ENCODE measurements around the gene UBXN1. TPM values are rescaled to one million over a fixed set of nuclear protein-coding genes. Genes with fewer than 3 reads are reported as not detected.
"Not testable (repeated sequence)": the region's sequence is repeated elsewhere in the genome, so short reads cannot be mapped to it uniquely, and the experiment has no call there.

The UBXN1 gene
- total and polyA plus RNA-seq, 2 donors (not counting 1 experiment from before 2014, with no cell fraction given), result 76.4 to 143 TPM

GRCh38 chr11:62656796-62657429 lies 22.0 kb downstream of the UBXN1 start:
- Histone ChIP-seq H4K20me1 (ENCODE audit: control insufficient read depth, extremely low read depth, insufficient read depth, low read length) (no peaks in the 10 kb centered on the region), H2AFZ (ENCODE audit: low read length) (no peak overlapping the region), H3K9me3 (ENCODE audit: control insufficient read depth, insufficient read depth, low read depth, low read length) (no peaks in the 10 kb centered on the region), H3K9ac (ENCODE audit: insufficient read depth, low read length) (no peak overlapping the region), H3K4me2 (ENCODE audit: extremely low read depth, insufficient read depth, low read length) (no peak overlapping the region), H3K4me3 (replicated peaks in 1 of 4; ENCODE audit: control extremely low read depth in 1 of 4, insufficient read depth in 1 of 4, low read depth in 3 of 4, low read length in 4 of 4) (no peak overlapping the region), H3K79me2 (ENCODE audit: control insufficient read depth, insufficient read depth, low read length) (peaks cover 11% of the 10 kb centered on the region), H3K36me3 (ENCODE audit: control insufficient read depth, insufficient read depth, low read length) (no peaks in the 10 kb centered on the region), H3K4me1 (ENCODE audit: control insufficient read depth, extremely low read depth, insufficient read depth, low read length) (no peaks in the 10 kb centered on the region), H3K27ac (ENCODE audit: insufficient read depth, low read length) (no peak overlapping the region), H3K27me3 (ENCODE audit: control insufficient read depth, insufficient read depth, low read length) (no peaks in the 10 kb centered on the region)
- DNase-seq (ENCODE audit: low read depth in 2 of 2), result peak in 1 of 2 donors; percentile 46
- no peak for TF ChIP-seq CTCF (conservative IDR thresholded peaks at IDR 0.05 in 1 of 2, IDR thresholded peaks at IDR 0.05 in 1 of 2; ENCODE audit: low read depth in 1 of 2, low read length in 2 of 2)
- TF ChIP-seq EZH2 (IDR thresholded peaks at IDR 0.05; ENCODE audit: low read length, missing control alignments), result no peak

GRCh38 chr11:62654297-62654696 lies 24.6 kb downstream of the UBXN1 start:
- H3K9me3 ChIP-seq (ENCODE audit: control insufficient read depth, insufficient read depth, low read depth, low read length), result no peaks in the 10 kb centered on the region
- H3K79me2 ChIP-seq (ENCODE audit: control insufficient read depth, insufficient read depth, low read length), result peaks cover 24% of the 10 kb centered on the region
- no peaks in the 10 kb centered on the region for H3K27me3 ChIP-seq (ENCODE audit: control insufficient read depth, insufficient read depth, low read length)
- DNase-seq (ENCODE audit: low read depth in 2 of 2), result no peak
- H3K9ac ChIP-seq (ENCODE audit: insufficient read depth, low read length), result no peak overlapping the region
- H3K4me1 ChIP-seq (ENCODE audit: control insufficient read depth, extremely low read depth, insufficient read depth, low read length), result no peaks in the 10 kb centered on the region
- H3K4me2 ChIP-seq (ENCODE audit: extremely low read depth, insufficient read depth, low read length), result no peak overlapping the region
- H3K27ac ChIP-seq (ENCODE audit: insufficient read depth, low read length), result no peak overlapping the region
- TF ChIP-seq CTCF (conservative IDR thresholded peaks at IDR 0.05 in 1 of 2, IDR thresholded peaks at IDR 0.05 in 1 of 2; ENCODE audit: low read depth in 1 of 2, low read length in 2 of 2), result no peak
- TF ChIP-seq EZH2 (IDR thresholded peaks at IDR 0.05; ENCODE audit: low read length, missing control alignments), result no peak
- H4K20me1 ChIP-seq (ENCODE audit: control insufficient read depth, extremely low read depth, insufficient read depth, low read length), result no peaks in the 10 kb centered on the region
- peaks cover 4% of the 10 kb centered on the region for H3K36me3 ChIP-seq (ENCODE audit: control insufficient read depth, insufficient read depth, low read length)
- no peak overlapping the region for H2AFZ ChIP-seq (ENCODE audit: low read length)
- no peak overlapping the region for H3K4me3 ChIP-seq (replicated peaks in 1 of 4; ENCODE audit: control extremely low read depth in 1 of 4, insufficient read depth in 1 of 4, low read depth in 3 of 4, low read length in 4 of 4)

GRCh38 chr11:62652161-62653006 lies 26.5 kb downstream of the UBXN1 start:
- DNase-seq (ENCODE audit: low read depth in 2 of 2), result no peak
- peak overlapping the region; percentile 99 for H3K4me2 ChIP-seq (ENCODE audit: extremely low read depth, insufficient read depth, low read length)
- H3K36me3 ChIP-seq (ENCODE audit: control insufficient read depth, insufficient read depth, low read length), result peaks cover 7% of the 10 kb centered on the region
- peak overlapping the region; percentile 92 for H3K27ac ChIP-seq (ENCODE audit: insufficient read depth, low read length)
- H2AFZ ChIP-seq (ENCODE audit: low read length), result peak overlapping the region; percentile 78
- H4K20me1 ChIP-seq (ENCODE audit: control insufficient read depth, extremely low read depth, insufficient read depth, low read length), result no peaks in the 10 kb centered on the region
- H3K4me3 ChIP-seq (replicated peaks in 1 of 4; ENCODE audit: control extremely low read depth in 1 of 4, insufficient read depth in 1 of 4, low read depth in 3 of 4, low read length in 4 of 4), result peak overlapping the region; percentile 73 to 94 (median 90)
- H3K9ac ChIP-seq (ENCODE audit: insufficient read depth, low read length), result peak overlapping the region; percentile 89
- H3K4me1 ChIP-seq (ENCODE audit: control insufficient read depth, extremely low read depth, insufficient read depth, low read length), result no peaks in the 10 kb centered on the region
- H3K9me3 ChIP-seq (ENCODE audit: control insufficient read depth, insufficient read depth, low read depth, low read length), result no peaks in the 10 kb centered on the region
- no peaks in the 10 kb centered on the region for H3K27me3 ChIP-seq (ENCODE audit: control insufficient read depth, insufficient read depth, low read length)
- H3K79me2 ChIP-seq (ENCODE audit: control insufficient read depth, insufficient read depth, low read length), result peaks cover 24% of the 10 kb centered on the region
- TF ChIP-seq CTCF (conservative IDR thresholded peaks at IDR 0.05 in 1 of 2, IDR thresholded peaks at IDR 0.05 in 1 of 2; ENCODE audit: low read depth in 1 of 2, low read length in 2 of 2) (no peak), EZH2 (IDR thresholded peaks at IDR 0.05; ENCODE audit: low read length, missing control alignments) (no peak)

GRCh38 chr11:62650283-62650682 lies 28.6 kb downstream of the UBXN1 start:
- H3K27ac ChIP-seq (ENCODE audit: insufficient read depth, low read length); H3K36me3 ChIP-seq (ENCODE audit: control insufficient read depth, insufficient read depth, low read length); H2AFZ ChIP-seq (ENCODE audit: low read length); H3K4me1 ChIP-seq (ENCODE audit: control insufficient read depth, extremely low read depth, insufficient read depth, low read length); H3K9ac ChIP-seq (ENCODE audit: insufficient read depth, low read length); DNase-seq (ENCODE audit: low read depth in 2 of 2); H3K4me3 ChIP-seq (replicated peaks in 1 of 4; ENCODE audit: control extremely low read depth in 1 of 4, insufficient read depth in 1 of 4, low read depth in 3 of 4, low read length in 4 of 4); H4K20me1 ChIP-seq (ENCODE audit: control insufficient read depth, extremely low read depth, insufficient read depth, low read length); H3K4me2 ChIP-seq (ENCODE audit: extremely low read depth, insufficient read depth, low read length); H3K9me3 ChIP-seq (ENCODE audit: control insufficient read depth, insufficient read depth, low read depth, low read length); H3K27me3 ChIP-seq (ENCODE audit: control insufficient read depth, insufficient read depth, low read length): not testable (repeated sequence)
- H3K79me2 ChIP-seq (ENCODE audit: control insufficient read depth, insufficient read depth, low read length), result peaks cover 32% of the 10 kb centered on the region
